K562 (cell line): ENCODE results near the gene FMN2. TPM values are rescaled to one million over a fixed set of nuclear protein-coding genes. Genes with fewer than 3 reads are reported as not detected.

Experiments
- ATAC-seq: fragments of 200-7000 bp; cut with Tn5 transposase; 3 replicates; pipeline ENCODE4 v1.9.1; 2020; ENCODE audit warnings: moderate library complexity
- BruUV-seq: library from RNA; stranded (reverse); fragments of 400-500 nt; replicated peaks from 2 replicates; lab custom pipeline; 2021; lab: Mats Ljungman, UMichigan
- CTCF ChIA-PET: fragments of 300-600 bp; formaldehyde crosslinking; extraction: SDS; loops from one replicate; lab custom pipeline; 2021; ENCODE audit warnings: low intra/inter-chr PET ratio; lab: Yijun Ruan, JAX
- POLR2A ChIA-PET: fragments of 300-600, 350-650 bp; sonication (Branson Sonifier 250); formaldehyde crosslinking; extraction: SDS; loops from one replicate; lab custom pipeline; 2021; ENCODE audit warnings: antibody characterized with exemption, inconsistent platforms; lab: Yijun Ruan, JAX
- DNase-seq, 4 experiments: peaks; one replicate each; pipeline versions ENCODE4 v3.0.0 to v3.0.0-alpha.2; 2011 to 2018; ENCODE audit warnings: low spot score in 3 of 4, mixed read lengths in 3 of 4; ENCODE audit errors: extremely low read depth in 1 of 4
- FAIRE-seq: peaks from 2 replicates; lab custom pipeline; 2011; peaks lifted over from hg19 to GRCh38; lab: Jason Lieb, UNC
- H2AFZ ChIP-seq: 2 replicates; pipeline ENCODE4 v1.6.0; 2011; ENCODE audit warnings: low read depth, low read length, control low read depth, inconsistent platforms
- H3K27ac ChIP-seq: fragments of 200-600 bp; 3 replicates; pipeline ENCODE4 v1.8.0; 2011; ENCODE audit warnings: low read depth, mild to moderate bottlenecking, control low read depth, inconsistent platforms, low read length, moderate library complexity, mixed read lengths; ENCODE audit errors: extremely low read depth
- H3K27me3 ChIP-seq, 2 experiments: fragments of 300-600 bp in 1 of 2; 2 replicates in 1 of 2; 3 replicates in 1 of 2; pipeline versions ENCODE4 v1.6.0 to v1.8.0; 2011; ENCODE audit warnings: inconsistent platforms in 2 of 2, low read length in 2 of 2, mild to moderate bottlenecking in 1 of 2, mixed read lengths in 1 of 2, moderate library complexity in 1 of 2; ENCODE audit not compliant: control insufficient read depth in 2 of 2, insufficient read depth in 2 of 2
- H3K36me3 ChIP-seq: fragments of 300-600 bp; 3 replicates; pipeline ENCODE4 v1.8.0; 2011; ENCODE audit warnings: mild to moderate bottlenecking, low read length, inconsistent platforms; ENCODE audit not compliant: control insufficient read depth, insufficient read depth
- H3K4me1 ChIP-seq, 2 experiments: fragments of 200-600 bp in 1 of 2; replicated peaks in 1 of 2; 2 replicates in 1 of 2; 3 replicates in 1 of 2; pipeline versions ENCODE4 v1.5.1 to v1.8.0; 2011; ENCODE audit warnings: inconsistent platforms in 2 of 2, low read length in 2 of 2, mild to moderate bottlenecking in 1 of 2, mixed read lengths in 1 of 2, moderate library complexity in 1 of 2; ENCODE audit not compliant: control insufficient read depth in 2 of 2, insufficient read depth in 2 of 2
- H3K4me2 ChIP-seq: 2 replicates; pipeline ENCODE4 v1.6.1; 2011; ENCODE audit warnings: low read length, control low read depth, inconsistent platforms, mixed read lengths; ENCODE audit not compliant: insufficient read depth
- H3K4me3 ChIP-seq: fragments of 200-600 bp; sonication (generic), shearing (Covaris generic); 2 replicates; pipeline ENCODE4 v1.5.1; 2016; ENCODE audit warnings: control low read depth, inconsistent platforms
- H3K79me2 ChIP-seq: fragments of 200-600 bp; 3 replicates; pipeline ENCODE4 v1.8.0; 2011; ENCODE audit warnings: low read length, inconsistent platforms; ENCODE audit not compliant: control insufficient read depth, insufficient read depth
- H3K9ac ChIP-seq, 2 experiments: 2 replicates each; pipeline versions ENCODE4 v1.6.0 to v1.6.1; 2011; ENCODE audit warnings: low read depth in 2 of 2, low read length in 2 of 2, control low read depth in 1 of 2, inconsistent platforms in 1 of 2, mild to moderate bottlenecking in 1 of 2, mixed read lengths in 1 of 2; ENCODE audit not compliant: insufficient read depth in 1 of 2
- H3K9me1 ChIP-seq: one replicate; pipeline ENCODE4 v1.6.0; 2011; ENCODE audit warnings: inconsistent platforms, mild to moderate bottlenecking, low read length, moderate library complexity; ENCODE audit not compliant: control insufficient read depth, insufficient read depth
- H3K9me3 ChIP-seq: replicated peaks from 2 replicates; pipeline ENCODE4 v1.5.1; 2011; ENCODE audit warnings: low read depth, low read length, inconsistent platforms; ENCODE audit not compliant: control insufficient read depth, insufficient read depth
- H4K20me1 ChIP-seq: replicated peaks from 2 replicates; pipeline ENCODE4 v1.6.1; 2011; ENCODE audit warnings: low read length, inconsistent platforms, mixed read lengths; ENCODE audit not compliant: control insufficient read depth, insufficient read depth
- CBX5 ChIP-seq: IDR thresholded peaks from 2 replicates; pipeline ENCODE4 v1.6.1; 2014; ENCODE audit warnings: low read depth, borderline replicate concordance
- COPS2 ChIP-seq: fragments of 450-650 bp; conservative IDR thresholded peaks from 2 replicates; pipeline ENCODE4 v1.6.1; 2016; ENCODE audit warnings: mild to moderate bottlenecking, moderate library complexity
- CREBBP ChIP-seq: IDR thresholded peaks from one replicate; pipeline ENCODE4 v1.6.1; 2012; ENCODE audit warnings: low read depth, mild to moderate bottlenecking, control low read depth, inconsistent platforms, low read length
- CUX1 ChIP-seq: fragments of 200-800 bp; sonication (Bioruptor generic); IDR thresholded peaks from 2 replicates; pipeline ENCODE4 v1.6.1; 2016; ENCODE audit warnings: missing genetic modification characterization, missing compliant biosample characterization
- NBN ChIP-seq: fragments of 450-650 bp; IDR thresholded peaks from 2 replicates; pipeline ENCODE4 v1.6.1; 2016; ENCODE audit warnings: low read depth, mild to moderate bottlenecking
- NEUROD1 ChIP-seq: fragments of 150-350 bp; IDR thresholded peaks from 2 replicates; pipeline ENCODE4 v1.6.1; 2014; ENCODE audit warnings: borderline replicate concordance, low read length, low read depth; ENCODE audit not compliant: partially characterized antibody
- POLR2G ChIP-seq: fragments of 200-400 bp; formaldehyde crosslinking; IDR thresholded peaks from 2 replicates; pipeline ENCODE4 v1.6.1; 2017; ENCODE audit warnings: low read depth, mild to moderate bottlenecking, antibody characterized with exemption, low read length, moderate library complexity
- RBM39 ChIP-seq: fragments of 200-400 bp; formaldehyde crosslinking; optimal IDR thresholded peaks from 2 replicates; pipeline ENCODE3; 2018; ENCODE audit warnings: low read depth, low read length
- ZNF23 ChIP-seq: fragments of 250-450 bp; sonication (Bioruptor Pico); IDR thresholded peaks from 2 replicates; pipeline ENCODE4 v1.4.0; 2020; ENCODE audit warnings: mild to moderate bottlenecking
- ZNF644 ChIP-seq: fragments of 200-800 bp; sonication (Bioruptor generic); IDR thresholded peaks from 2 replicates; pipeline ENCODE4 v1.6.1; 2016; ENCODE audit warnings: low read depth, missing genetic modification characterization, missing compliant biosample characterization
- ZNF717 ChIP-seq: fragments of 250-450 bp; sonication (Bioruptor Pico); IDR thresholded peaks from 2 replicates; pipeline ENCODE4 v1.5.0; 2021
- WGBS: fragments of 100-300 bp; shearing (Covaris generic); methylation state at CpG from one replicate; pipeline ENCODE4 v1.1.6; 2016; ENCODE audit warnings: low coverage, mixed read lengths; ENCODE audit not compliant: insufficient coverage; ENCODE audit errors: missing lambda C conversion rate; 5-methylcytosine and 5-hydroxymethylcytosine counted together
- in situ Hi-C: fragments of 300-500 bp; cut with MboI; formaldehyde crosslinking; loops from 4 replicates; pipeline ENCODE4 v1.15.0; 2018; ENCODE audit warnings: inconsistent platforms, mixed read lengths
- intact Hi-C: fragments of 100-400 bp; cut with micrococcal nuclease; formaldehyde crosslinking; loops from 2 replicates; pipeline ENCODE4 v1.14.2; 2022
- polyA plus RNA-seq, 8 experiments: library from polyadenylated mRNA; depleted of rRNA in 4 of 8; stranded (reverse) in 5 of 8; unstranded in 3 of 8; fragments of >200 nt; fragmentation: Nextera tagmentation in 2 of 8; fragmentation: Illumina TruSeq in 1 of 8; extraction: Ambion mirVana in 2 of 8; extraction: Trizol in 1 of 8; gene quantifications; 2 replicates each; pipeline versions ENCODE4 v1.2.1 to v1.2.3, GENCODE V29; 2011 to 2014; ENCODE audit warnings: inconsistent platforms in 1 of 8, missing spikeins in 1 of 8
- total RNA-seq, 7 experiments: library from RNA; depleted of rRNA in 6 of 7; stranded (reverse); fragments of >200 nt in 6 of 7; fragmentation: Illumina TruSeq in 2 of 7; extraction: Trizol in 2 of 7; gene quantifications; 2 replicates each; pipeline versions ENCODE4 v1.2.1 to v1.2.3, GENCODE V29; 2011 to 2021; ENCODE audit warnings: low replicate concordance in 1 of 7

FMN2 gene
- total and polyA plus RNA-seq, 9 of the 15 experiments (the other 6 are each of a cell fraction or from before 2014, with no cell fraction given) = 0.15 to 0.45 (median 0.16) TPM; not detected in 3

- no peak overlapping the region for H3K4me3 ChIP-seq
- WGBS = 7% methylated on average over 4 of the region's 4 CpGs
- no peak overlapping the region for H3K9ac ChIP-seq
- no peak overlapping the region for H2AFZ ChIP-seq
- H3K36me3 ChIP-seq = no peaks in the 10 kb centered on the region
- no peaks in the 10 kb centered on the region for H3K9me3 ChIP-seq
- no peaks in the 10 kb centered on the region for H4K20me1 ChIP-seq
- H3K27ac ChIP-seq = no peak overlapping the region
- no TSS peak for BruUV-seq
- no peaks in the 10 kb centered on the region for H3K79me2 ChIP-seq
- no peaks in the 10 kb centered on the region for H3K9me1 ChIP-seq
- CTCF ChIA-PET = no interaction called here
- no peak for DNase-seq
- H3K4me2 ChIP-seq = no peak overlapping the region
- in situ Hi-C loops = no loop called here
- intact Hi-C loops = no loop called here
- no peak for ATAC-seq
- FAIRE-seq = no peak
- H3K27me3 ChIP-seq = no peaks in the 10 kb centered on the region
- no peaks in the 10 kb centered on the region for H3K4me1 ChIP-seq
- POLR2A ChIA-PET = no interaction called here
- no peak for TF ChIP-seq POLR2G
- TF ChIP-seq CREBBP = no peak
- no peak for TF ChIP-seq ZNF644
- TF ChIP-seq NBN = no peak
- no peak for TF ChIP-seq RBM39
- TF ChIP-seq ZNF717 = no peak
- no peak for TF ChIP-seq CUX1 (CRISPR knock-in tag)
- TF ChIP-seq ZNF23 (CRISPR knock-in tag) = no peak
- TF ChIP-seq COPS2 = no peak
- TF ChIP-seq CBX5 = no peak
- TF ChIP-seq NEUROD1 = no peak
Measured at GRCh38 chr1:240506176-240506575, 414.5 kb downstream of the FMN2 start.
